HG03095 (cell line): ENCODE measurements around the gene CBFA2T3.
A peak's percentile ranks its signal among the peaks of the same experiment; 100 is the strongest.
"Not testable (repeated sequence)": the region's sequence is repeated elsewhere in the genome, so short reads cannot be mapped to it uniquely, and the experiment has no call there.

Experiments used
- ATAC-seq: cut with Tn5 transposase; IDR thresholded peaks from one replicate; pipeline ENCODE4 v1.9.1; 2021; ENCODE audit warnings: moderate library complexity; ENCODE audit not compliant: unreplicated experiment

Gene CBFA2T3

GRCh38 chr16:88925540-88925887, 51.5 kb downstream of the CBFA2T3 start:
- no peak for ATAC-seq

- ATAC-seq = peak; percentile 49
Observed at GRCh38 chr16:88924834-88925539, 52.0 kb downstream of the CBFA2T3 start.

- ATAC-seq = no peak
Observed at GRCh38 chr16:88923926-88924833, 52.8 kb downstream of the CBFA2T3 start.

- ATAC-seq = no peak
Observed at GRCh38 chr16:88923450-88923849, 53.6 kb downstream of the CBFA2T3 start.

- no peak for ATAC-seq
Observed at GRCh38 chr16:88922826-88923410, 54.1 kb downstream of the CBFA2T3 start.

- ATAC-seq = no peak
Observed at GRCh38 chr16:88922114-88922825, 54.7 kb downstream of the CBFA2T3 start.

- ATAC-seq = no peak
Observed at GRCh38 chr16:88921591-88921990, 55.4 kb downstream of the CBFA2T3 start.

- no peak for ATAC-seq
Observed at GRCh38 chr16:88920618-88921590, 56.1 kb downstream of the CBFA2T3 start.

GRCh38 chr16:88919936-88920335, 57.1 kb downstream of the CBFA2T3 start:
- no peak for ATAC-seq

GRCh38 chr16:88918896-88919295, 58.1 kb downstream of the CBFA2T3 start:
- not testable (repeated sequence) for ATAC-seq

GRCh38 chr16:88917915-88918627, 58.9 kb downstream of the CBFA2T3 start:
- no peak for ATAC-seq

GRCh38 chr16:88917146-88917914, 59.7 kb downstream of the CBFA2T3 start:
- no peak for ATAC-seq

- no peak for ATAC-seq
Observed at GRCh38 chr16:88915639-88916327, 61.2 kb downstream of the CBFA2T3 start.

- ATAC-seq = no peak
Observed at GRCh38 chr16:88914750-88915368, 62.1 kb downstream of the CBFA2T3 start.

- no peak for ATAC-seq
Observed at GRCh38 chr16:88913870-88914269, 63.1 kb downstream of the CBFA2T3 start.

GRCh38 chr16:88913001-88913612, 63.9 kb downstream of the CBFA2T3 start:
- ATAC-seq = no peak

- ATAC-seq = no peak
Observed at GRCh38 chr16:88912556-88912955, 64.5 kb downstream of the CBFA2T3 start.
